Measurements from ENCODE around the gene CREB1.

DNA sequence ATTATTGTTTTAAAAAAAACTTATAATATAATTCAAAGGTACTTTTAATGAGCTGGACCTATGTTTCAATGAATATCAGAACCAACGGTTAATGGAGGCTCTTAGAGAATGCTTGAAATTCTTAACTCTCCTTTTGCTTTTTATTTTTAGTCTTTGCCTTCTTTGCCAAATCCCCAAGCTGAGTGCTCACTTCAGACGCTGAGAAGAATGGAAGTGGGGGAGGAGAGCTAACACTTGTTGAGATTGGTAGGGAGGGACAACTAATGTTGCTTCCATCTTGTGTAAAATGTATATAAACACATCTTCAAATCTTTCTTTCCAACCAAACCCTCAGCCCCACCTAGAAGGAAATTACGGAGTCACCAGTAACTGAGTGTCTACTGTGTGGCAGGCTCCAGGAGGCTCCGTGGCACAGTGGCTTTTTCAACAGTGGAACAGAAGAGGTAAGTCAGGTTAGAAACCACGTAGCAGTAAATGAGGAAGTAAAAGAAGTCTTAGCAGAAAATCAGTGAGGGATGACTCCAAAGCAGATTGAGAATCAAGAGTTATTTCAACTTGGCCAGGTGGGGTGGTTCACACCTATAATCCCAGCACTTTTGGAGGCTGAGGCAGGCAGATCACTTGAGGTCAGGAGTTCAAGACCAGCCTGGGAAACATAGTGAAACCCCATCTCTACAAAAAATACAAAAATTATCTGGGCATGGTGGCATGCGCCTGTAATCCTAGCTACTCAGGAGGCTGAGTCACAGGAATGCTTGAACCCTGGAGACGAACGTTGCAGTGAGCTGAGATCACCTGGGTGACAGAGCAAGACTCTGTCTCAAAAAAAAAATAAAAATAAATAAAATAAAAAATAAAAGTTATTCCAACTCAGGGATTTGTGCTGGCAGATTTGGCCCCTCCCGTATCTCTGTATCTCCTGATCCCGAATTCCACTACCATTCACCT is 45.0 kb upstream of the CREB1 start:
- no peak for TF ChIP-seq EP300 (IDR thresholded peaks at IDR 0.05; ENCODE audit: low read depth)
- TF ChIP-seq POLR2AphosphoS5 (IDR thresholded peaks at IDR 0.05), result no peak
- TF ChIP-seq, protein P1, sequence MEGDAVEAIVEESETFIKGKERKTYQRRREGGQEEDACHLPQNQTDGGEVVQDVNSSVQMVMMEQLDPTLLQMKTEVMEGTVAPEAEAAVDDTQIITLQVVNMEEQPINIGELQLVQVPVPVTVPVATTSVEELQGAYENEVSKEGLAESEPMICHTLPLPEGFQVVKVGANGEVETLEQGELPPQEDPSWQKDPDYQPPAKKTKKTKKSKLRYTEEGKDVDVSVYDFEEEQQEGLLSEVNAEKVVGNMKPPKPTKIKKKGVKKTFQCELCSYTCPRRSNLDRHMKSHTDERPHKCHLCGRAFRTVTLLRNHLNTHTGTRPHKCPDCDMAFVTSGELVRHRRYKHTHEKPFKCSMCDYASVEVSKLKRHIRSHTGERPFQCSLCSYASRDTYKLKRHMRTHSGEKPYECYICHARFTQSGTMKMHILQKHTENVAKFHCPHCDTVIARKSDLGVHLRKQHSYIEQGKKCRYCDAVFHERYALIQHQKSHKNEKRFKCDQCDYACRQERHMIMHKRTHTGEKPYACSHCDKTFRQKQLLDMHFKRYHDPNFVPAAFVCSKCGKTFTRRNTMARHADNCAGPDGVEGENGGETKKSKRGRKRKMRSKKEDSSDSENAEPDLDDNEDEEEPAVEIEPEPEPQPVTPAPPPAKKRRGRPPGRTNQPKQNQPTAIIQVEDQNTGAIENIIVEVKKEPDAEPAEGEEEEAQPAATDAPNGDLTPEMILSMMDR (IDR thresholded peaks at IDR 0.05), result no peak
- TF ChIP-seq POLR2A (IDR thresholded peaks at IDR 0.05), result no peak
